Kidney (tissue), 14 donors: Measurements from ENCODE around the gene HSD3B7. TPM values are rescaled to one million over a fixed set of nuclear protein-coding genes. Genes with fewer than 3 reads are reported as not detected.
A peak's percentile ranks its signal among the peaks of the same experiment; 100 is the strongest.

Experiments
- DNase-seq, 5 donors: peaks; one replicate each; pipeline ENCODE4 v3.0.0-alpha.2; 2013 to 2020
- FAIRE-seq: peaks from 2 replicates; lab custom pipeline; 2012; peaks lifted over from hg19 to GRCh38; lab: Jason Lieb, UNC
- H3K27ac ChIP-seq, 2 donors: one replicate each; pipeline ENCODE4 v1.7.0; 2013; ENCODE audit warnings: low read depth in 2 of 2, low read length in 2 of 2, inconsistent platforms in 1 of 2
- H3K27me3 ChIP-seq: one replicate; pipeline ENCODE4 v1.7.1; 2013; ENCODE audit warnings: low read length, inconsistent platforms; ENCODE audit not compliant: control insufficient read depth, insufficient read depth
- H3K36me3 ChIP-seq, 3 donors: one replicate each; pipeline versions ENCODE4 v1.7.0 to v1.7.1; 2013; ENCODE audit warnings: low read length in 3 of 3, control low read depth in 1 of 3, inconsistent platforms in 1 of 3; ENCODE audit not compliant: insufficient read depth in 3 of 3, control insufficient read depth in 2 of 3
- H3K4me1 ChIP-seq, 3 donors: one replicate each; pipeline versions ENCODE4 v1.7.0 to v1.7.1; 2013; ENCODE audit warnings: low read length in 3 of 3, inconsistent platforms in 1 of 3, low read depth in 1 of 3; ENCODE audit not compliant: control insufficient read depth in 2 of 3, insufficient read depth in 2 of 3
- H3K4me3 ChIP-seq, 3 donors: one replicate each; pipeline versions ENCODE4 v1.7.0 to v1.8.1; 2013; ENCODE audit warnings: low read length in 3 of 3, control low read depth in 1 of 3, inconsistent platforms in 1 of 3
- H3K9ac ChIP-seq, 3 donors: one replicate each; pipeline versions ENCODE4 v1.7.0 to v1.7.1; 2013; ENCODE audit warnings: low read length in 3 of 3, control low read depth in 1 of 3, inconsistent platforms in 1 of 3
- H3K9me3 ChIP-seq, 3 donors: one replicate each; pipeline versions ENCODE4 v1.7.0 to v1.7.1; 2013; ENCODE audit warnings: low read length in 3 of 3, control low read depth in 1 of 3, inconsistent platforms in 1 of 3; ENCODE audit not compliant: control insufficient read depth in 2 of 3, insufficient read depth in 1 of 3
- intact Hi-C: fragments of 100-400 bp; cut with DNase I; formaldehyde crosslinking; loops from one replicate; pipeline ENCODE4 v1.11.1; 2022
- polyA plus RNA-seq: library from polyadenylated mRNA; stranded (reverse); fragments of 350-450 nt; fragmentation: Illumina TruSeq; extraction: RNeasy Lipid Tissue Mini Kit (QIAGEN cat#74804); gene quantifications from one replicate; pipeline ENCODE4 v1.2.3, GENCODE V29; 2014; ENCODE audit warnings: low read depth, low replicate concordance; ENCODE audit not compliant: insufficient read depth
- total RNA-seq: library from RNA; stranded (reverse); fragmentation: NEBNext Ultra II Directional; extraction: Animal tissue kit (Norgen Biotek cat#: 25700); gene quantifications from one replicate; pipeline ENCODE4 v1.2.1, GENCODE V29; 2021
- TF ChIP-seq, protein P1 (sequence below): IDR thresholded peaks from 3 replicates; pipeline ENCODE4 v1.5.1; 2012; ENCODE audit warnings: mild to moderate bottlenecking, moderate library complexity, borderline replicate concordance; ENCODE audit not compliant: insufficient read depth; ENCODE audit errors: extremely low read depth
- donor health status: control.
- donor health status: control.
- donor health status: control.
- donor health status: control.
- donor health status: control.
- donor health status: DM: yes; HTN: yes; CAD: no.
- donor health status: Normal renal cell carcinoma (clear cell type).

Gene HSD3B7
- total and polyA plus RNA-seq, 2 donors from 2014 or later = 24.4 to 40.5 TPM

- H3K9ac ChIP-seq = no peak overlapping the region
- no peaks in the 10 kb centered on the region for H3K27me3 ChIP-seq
- no peak for FAIRE-seq
- H3K36me3 ChIP-seq = no peaks in the 10 kb centered on the region
- no peak overlapping the region for H3K27ac ChIP-seq
- H3K4me1 ChIP-seq = peaks cover 0 to 26% (median 15%) of the 10 kb centered on the region in 3 donors
- H3K9me3 ChIP-seq = no peaks in the 10 kb centered on the region
- H3K4me3 ChIP-seq = no peak overlapping the region
- TF ChIP-seq, protein P1, sequence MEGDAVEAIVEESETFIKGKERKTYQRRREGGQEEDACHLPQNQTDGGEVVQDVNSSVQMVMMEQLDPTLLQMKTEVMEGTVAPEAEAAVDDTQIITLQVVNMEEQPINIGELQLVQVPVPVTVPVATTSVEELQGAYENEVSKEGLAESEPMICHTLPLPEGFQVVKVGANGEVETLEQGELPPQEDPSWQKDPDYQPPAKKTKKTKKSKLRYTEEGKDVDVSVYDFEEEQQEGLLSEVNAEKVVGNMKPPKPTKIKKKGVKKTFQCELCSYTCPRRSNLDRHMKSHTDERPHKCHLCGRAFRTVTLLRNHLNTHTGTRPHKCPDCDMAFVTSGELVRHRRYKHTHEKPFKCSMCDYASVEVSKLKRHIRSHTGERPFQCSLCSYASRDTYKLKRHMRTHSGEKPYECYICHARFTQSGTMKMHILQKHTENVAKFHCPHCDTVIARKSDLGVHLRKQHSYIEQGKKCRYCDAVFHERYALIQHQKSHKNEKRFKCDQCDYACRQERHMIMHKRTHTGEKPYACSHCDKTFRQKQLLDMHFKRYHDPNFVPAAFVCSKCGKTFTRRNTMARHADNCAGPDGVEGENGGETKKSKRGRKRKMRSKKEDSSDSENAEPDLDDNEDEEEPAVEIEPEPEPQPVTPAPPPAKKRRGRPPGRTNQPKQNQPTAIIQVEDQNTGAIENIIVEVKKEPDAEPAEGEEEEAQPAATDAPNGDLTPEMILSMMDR = no peak
- intact Hi-C loops = no loop called here
- DNase-seq = no peak
These were observed 33.8 kb upstream of the HSD3B7 start for GRCh38 chr16:30951193-30951592.

DNA sequence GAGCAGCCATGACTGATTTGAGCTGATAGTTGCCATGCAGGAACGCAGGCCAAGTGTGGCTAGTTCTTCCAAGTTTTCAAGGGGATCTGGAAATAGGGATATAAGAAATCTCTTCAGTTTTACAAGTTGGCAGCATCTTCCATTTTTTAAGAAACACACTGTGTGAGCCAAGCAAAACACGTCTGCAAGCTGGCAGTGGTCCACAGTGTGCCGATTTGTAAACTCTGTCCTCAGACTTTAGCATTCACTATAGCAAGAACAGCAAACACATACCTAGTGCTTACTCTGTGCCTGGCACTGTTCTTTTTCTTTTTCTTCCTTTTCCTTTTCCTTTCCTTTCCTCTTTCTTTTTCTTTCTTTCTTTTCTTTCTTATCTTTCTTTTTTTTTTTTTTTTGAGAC, 33.3 kb upstream of the HSD3B7 start:
- Histone ChIP-seq H3K27ac (no peak overlapping the region), H3K9ac (no peak overlapping the region), H3K9me3 (no peaks in the 10 kb centered on the region), H3K4me3 (no peak overlapping the region), H3K4me1 (peaks cover 0 to 29% (median 15%) of the 10 kb centered on the region in 3 donors), H3K27me3 (no peaks in the 10 kb centered on the region), H3K36me3 (no peaks in the 10 kb centered on the region)
- TF ChIP-seq, protein P1 = no peak
- no peak for DNase-seq
- intact Hi-C loops = no loop called here
- FAIRE-seq = no peak

DNA sequence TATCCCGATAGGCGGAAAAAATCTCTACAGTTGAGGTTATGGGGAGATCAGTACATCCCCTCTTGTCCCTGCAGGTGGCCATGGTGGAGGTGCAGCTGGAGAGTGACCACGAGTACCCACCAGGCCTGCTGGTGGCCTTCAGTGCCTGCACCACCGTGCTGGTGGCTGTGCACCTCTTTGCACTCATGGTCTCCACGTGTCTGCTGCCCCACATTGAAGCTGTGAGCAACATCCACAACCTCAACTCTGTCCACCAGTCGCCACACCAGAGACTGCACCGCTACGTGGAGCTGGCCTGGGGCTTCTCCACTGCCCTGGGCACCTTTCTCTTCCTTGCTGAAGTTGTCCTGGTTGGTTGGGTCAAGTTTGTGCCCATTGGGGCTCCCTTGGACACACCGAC, 31.9 kb upstream of the HSD3B7 start:
- no peak for DNase-seq
- no peaks in the 10 kb centered on the region for H3K27me3 ChIP-seq
- TF ChIP-seq, protein P1 = no peak
- H3K4me3 ChIP-seq = no peak overlapping the region
- FAIRE-seq = no peak
- peak overlapping the region in 1 of 2 donors; percentile 14 for H3K27ac ChIP-seq
- intact Hi-C loops = no loop called here
- H3K36me3 ChIP-seq = no peaks in the 10 kb centered on the region
- H3K9me3 ChIP-seq = no peaks in the 10 kb centered on the region
- peaks cover 0 to 31% (median 15%) of the 10 kb centered on the region in 3 donors for H3K4me1 ChIP-seq
- no peak overlapping the region for H3K9ac ChIP-seq
